Measurements from ENCODE around the gene OR12D3.
"Not testable (repeated sequence)": the region's sequence is repeated elsewhere in the genome, so short reads cannot be mapped to it uniquely, and the experiment has no call there.

The OR12D3 gene

GRCh38 chr6:29395331-29395730, 20.2 kb upstream of the OR12D3 start, which contains the start of gene OR12D2:
TSS of gene OR12D2 (plus strand) at chr6:29395631. CDS start at chr6:29396700, 1,069 bp downstream.
- H3K4me3 ChIP-seq (ENCODE audit: low read depth, low read length): no peak within 1 kb of the TSS
- no peak for TF ChIP-seq CTCF (IDR thresholded peaks at IDR 0.05; ENCODE audit: insufficient read depth, low read depth, low read length, missing control alignments)
- DNase-seq (ENCODE audit: low read depth): no peak

DNA sequence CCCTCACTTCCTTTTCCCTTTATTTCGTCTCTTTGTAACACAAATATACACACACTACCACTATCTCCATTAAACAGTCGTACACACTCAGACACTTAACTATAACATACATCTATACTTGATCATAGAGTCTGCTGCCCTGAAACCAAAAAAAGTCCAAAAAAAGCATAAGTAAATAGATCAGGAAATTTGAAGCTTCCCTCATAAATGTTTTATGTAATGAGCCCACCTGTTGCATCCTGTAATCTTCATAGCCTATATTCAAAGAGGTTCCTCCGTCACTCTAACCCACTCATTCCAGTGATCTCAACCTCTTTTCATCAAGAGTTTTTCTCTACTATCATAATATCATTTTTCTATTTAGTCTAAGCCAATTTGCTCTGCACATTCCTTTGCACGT, 13.4 kb upstream of the OR12D3 start:
- TF ChIP-seq CTCF (IDR thresholded peaks at IDR 0.05; ENCODE audit: insufficient read depth, low read depth, low read length, missing control alignments): no peak
- no peak for DNase-seq (ENCODE audit: low read depth)

DNA sequence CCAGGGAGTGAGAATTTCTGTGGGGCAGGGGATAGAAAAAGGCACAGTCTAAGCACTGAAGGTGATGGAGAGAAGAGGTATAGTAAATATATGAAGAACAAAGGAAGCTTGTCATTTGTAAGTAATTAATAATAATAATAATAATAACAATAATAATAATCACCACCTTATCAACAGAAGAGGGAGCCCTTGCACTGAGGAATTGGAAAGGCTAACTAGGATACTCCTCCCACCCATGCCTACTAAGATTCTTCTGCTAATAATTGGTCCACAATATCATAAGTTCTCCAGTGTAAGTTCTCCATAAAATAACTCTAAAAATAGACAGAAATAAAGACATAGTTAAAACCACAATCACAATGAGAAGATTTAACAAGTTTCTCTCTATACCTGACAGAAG, 912 bp upstream of the OR12D3 start:
- H3K4me3 ChIP-seq (ENCODE audit: low read depth, low read length): no peak overlapping the region
- peak; percentile 12 for DNase-seq (ENCODE audit: low read depth)
- TF ChIP-seq CTCF (IDR thresholded peaks at IDR 0.05; ENCODE audit: insufficient read depth, low read depth, low read length, missing control alignments): peak; percentile 13

More for the DNA sequence above, 13.4 kb upstream of the OR12D3 start:
- H3K4me3 ChIP-seq (ENCODE audit: low read depth, low read length): no peak overlapping the region

- H3K4me3 ChIP-seq (ENCODE audit: low read depth, low read length): no peak within 1 kb of the TSS
- no peak for TF ChIP-seq CTCF (IDR thresholded peaks at IDR 0.05; ENCODE audit: insufficient read depth, low read depth, low read length, missing control alignments)
Observed at GRCh38 chr6:29368765-29369164, 6.3 kb downstream of the OR12D3 start, which contains the start of gene OR5V1. TSS of gene OR5V1 (minus strand) at chr6:29368865. CDS start at chr6:29356195, 12,670 bp downstream.

GRCh38 chr6:29355603-29356002, 19.5 kb downstream of the OR12D3 start:
- no peak for TF ChIP-seq CTCF (IDR thresholded peaks at IDR 0.05; ENCODE audit: insufficient read depth, low read depth, low read length, missing control alignments)

More at GRCh38 chr6:29368765-29369164, 6.3 kb downstream of the OR12D3 start, which contains the start of gene OR5V1:
- DNase-seq (ENCODE audit: low read depth): no peak

DNA sequence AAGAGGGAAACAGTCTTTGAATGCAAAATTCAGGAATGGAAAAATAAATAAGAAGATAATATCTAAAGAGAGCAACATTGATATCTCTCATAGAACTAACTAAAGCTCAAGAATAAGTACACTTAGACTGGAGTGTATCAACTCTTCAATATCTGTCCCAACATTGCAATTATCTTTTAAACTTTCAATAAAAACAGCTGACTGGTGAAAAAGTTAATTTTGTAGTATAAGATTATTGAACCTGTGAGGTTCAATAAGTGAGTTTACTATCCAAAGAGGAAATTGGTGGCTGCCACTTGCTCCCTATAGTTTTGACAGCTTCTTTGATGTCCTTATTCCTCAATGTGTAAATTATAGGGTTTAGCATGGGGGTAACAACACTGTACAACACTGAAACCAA, 20.1 kb downstream of the OR12D3 start:
- no peak for TF ChIP-seq CTCF (IDR thresholded peaks at IDR 0.05; ENCODE audit: insufficient read depth, low read depth, low read length, missing control alignments)
- no peak overlapping the region for H3K4me3 ChIP-seq (ENCODE audit: low read depth, low read length)
- DNase-seq (ENCODE audit: low read depth): no peak

More at GRCh38 chr6:29355603-29356002, 19.5 kb downstream of the OR12D3 start:
- H3K4me3 ChIP-seq (ENCODE audit: low read depth, low read length): no peak overlapping the region
- no peak for DNase-seq (ENCODE audit: low read depth)

DNA sequence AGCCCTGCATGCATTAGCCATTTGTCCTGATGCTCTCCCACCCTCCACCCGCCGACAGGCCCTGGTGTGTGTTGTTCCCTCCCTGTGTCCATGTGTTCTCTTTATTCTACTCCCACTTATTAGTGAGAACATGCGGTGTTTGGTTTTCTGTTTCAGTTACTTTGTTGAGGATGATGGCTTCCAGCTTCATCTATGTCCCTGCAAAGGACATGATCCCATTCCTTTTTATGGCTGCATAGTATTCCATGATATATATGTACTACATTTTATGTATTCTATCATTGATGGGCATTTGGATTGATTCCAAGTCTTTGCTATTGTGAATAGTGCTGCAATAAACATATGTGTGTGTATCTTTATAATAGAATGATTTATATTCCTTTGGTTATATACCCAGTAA, 25.7 kb downstream of the OR12D3 start:
- H3K4me3 ChIP-seq (ENCODE audit: low read depth, low read length); DNase-seq (ENCODE audit: low read depth): not testable (repeated sequence)
